Measurements from ENCODE around the gene PPIB.

PPIB gene

DNA sequence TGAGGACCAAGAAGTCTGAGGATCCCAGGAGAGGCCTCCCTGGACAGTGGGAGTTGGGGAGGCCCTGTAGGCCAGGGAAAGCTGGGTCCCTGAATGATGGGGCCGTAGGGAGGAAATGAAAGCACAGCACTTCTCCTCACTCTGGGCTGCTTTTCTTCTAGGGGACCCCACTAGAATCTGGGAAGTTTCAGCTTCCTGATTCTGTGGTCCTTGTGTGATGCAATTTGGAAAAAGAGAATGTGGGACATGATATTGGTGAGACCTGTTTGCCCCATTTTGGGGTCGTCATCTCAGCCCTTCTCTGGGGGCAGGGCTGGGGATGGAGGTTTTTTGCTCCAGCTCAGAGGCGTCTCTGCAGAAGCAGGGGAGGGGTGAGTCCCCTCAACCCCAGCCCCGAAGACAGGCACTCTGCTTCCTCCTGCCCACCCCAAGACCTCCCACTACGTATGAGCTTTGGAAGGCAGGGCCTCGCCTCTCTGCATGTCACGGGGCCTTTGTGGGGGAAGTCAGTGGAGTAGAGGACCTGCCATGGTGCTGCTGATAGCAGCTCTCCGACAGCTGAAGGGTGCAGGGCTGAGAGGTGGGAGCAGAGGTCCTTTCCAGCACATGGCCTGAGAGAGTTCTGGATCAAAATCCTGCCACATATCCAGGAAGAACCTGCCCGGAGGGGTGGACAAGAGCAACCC is 12.8 kb downstream of the PPIB start:
- no peak for TF ChIP-seq CTCF (conservative IDR thresholded peaks at IDR 0.05; ENCODE audit: low read length)
- DNase-seq (ENCODE audit: low read depth) = no peak
- no peak overlapping the region for H3K4me3 ChIP-seq (ENCODE audit: low read length)

DNA sequence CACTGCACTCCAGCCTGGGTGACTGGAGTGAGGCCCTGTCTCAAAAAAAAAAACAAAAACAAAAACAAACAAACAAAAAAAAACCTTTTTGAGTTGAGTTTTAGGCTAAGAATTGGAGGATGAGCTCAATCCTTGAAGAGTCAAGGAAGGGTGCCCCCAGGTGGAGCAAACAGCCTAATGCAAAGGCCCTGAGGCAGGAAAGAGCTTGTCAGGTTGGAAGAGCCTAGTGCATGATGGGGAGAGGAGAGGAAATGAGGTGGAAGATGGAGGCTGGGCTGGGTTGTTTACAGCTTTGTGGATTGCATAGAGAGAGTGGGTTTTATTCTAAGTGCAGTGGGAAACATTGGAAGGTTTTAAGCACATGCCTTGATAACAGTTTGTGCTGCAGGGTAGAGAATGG is 13.4 kb downstream of the PPIB start:
- H3K4me3 ChIP-seq (ENCODE audit: low read length) = no peak overlapping the region
- peak; percentile 9; the same call in 1 of the 2 replicates for TF ChIP-seq CTCF (conservative IDR thresholded peaks at IDR 0.05; ENCODE audit: low read length)
- DNase-seq (ENCODE audit: low read depth) = no peak

DNA sequence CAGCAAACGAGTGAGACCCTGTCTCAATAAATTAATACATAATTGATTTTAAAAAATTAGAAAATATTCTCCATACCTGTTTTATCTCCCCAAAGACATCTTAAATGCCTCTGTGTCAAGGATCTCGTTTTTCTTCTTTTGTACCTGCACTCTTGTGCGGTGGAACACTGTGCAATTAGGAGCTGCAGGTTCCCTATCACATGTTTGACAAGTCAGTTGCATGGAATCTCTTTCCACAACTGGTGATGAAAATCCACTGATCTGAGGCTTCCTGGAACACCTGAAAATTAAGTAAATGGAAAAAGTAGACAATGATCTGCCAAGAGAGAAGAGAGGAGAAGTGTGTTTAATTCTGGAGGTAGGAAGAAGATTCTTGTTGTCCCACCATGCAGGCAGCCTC is 14.2 kb downstream of the PPIB start:
- no peak for TF ChIP-seq CTCF (conservative IDR thresholded peaks at IDR 0.05; ENCODE audit: low read length)
- DNase-seq (ENCODE audit: low read depth) = no peak
- H3K4me3 ChIP-seq (ENCODE audit: low read length) = no peak overlapping the region

DNA sequence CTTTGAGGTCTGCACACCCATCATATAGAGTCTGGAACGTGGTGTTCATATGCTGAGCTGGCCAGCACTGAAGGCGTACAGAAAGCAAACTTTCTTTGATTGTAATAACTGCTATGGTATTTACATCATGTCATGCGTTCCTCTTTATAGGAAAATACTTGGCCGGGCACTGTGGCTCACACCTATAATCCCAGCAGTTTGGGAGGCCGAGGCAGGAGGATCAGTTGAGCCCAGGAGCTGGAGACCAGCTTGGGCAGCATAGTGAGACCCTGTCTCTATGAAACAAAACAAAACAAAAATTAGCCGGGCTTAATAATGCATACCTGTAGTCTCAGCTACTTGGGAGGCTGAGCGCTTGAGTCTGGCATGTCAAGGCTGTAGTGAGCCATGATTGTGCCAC is 14.7 kb downstream of the PPIB start:
- DNase-seq (ENCODE audit: low read depth) = no peak
- no peak for TF ChIP-seq CTCF (conservative IDR thresholded peaks at IDR 0.05; ENCODE audit: low read length)
- H3K4me3 ChIP-seq (ENCODE audit: low read length) = no peak overlapping the region

- TF ChIP-seq CTCF (conservative IDR thresholded peaks at IDR 0.05; ENCODE audit: low read length) = no peak
- H3K4me3 ChIP-seq (ENCODE audit: low read length) = no peak overlapping the region
- DNase-seq (ENCODE audit: low read depth) = no peak
Measured at GRCh38 chr15:64146885-64147681, 15.7 kb downstream of the PPIB start.

DNA sequence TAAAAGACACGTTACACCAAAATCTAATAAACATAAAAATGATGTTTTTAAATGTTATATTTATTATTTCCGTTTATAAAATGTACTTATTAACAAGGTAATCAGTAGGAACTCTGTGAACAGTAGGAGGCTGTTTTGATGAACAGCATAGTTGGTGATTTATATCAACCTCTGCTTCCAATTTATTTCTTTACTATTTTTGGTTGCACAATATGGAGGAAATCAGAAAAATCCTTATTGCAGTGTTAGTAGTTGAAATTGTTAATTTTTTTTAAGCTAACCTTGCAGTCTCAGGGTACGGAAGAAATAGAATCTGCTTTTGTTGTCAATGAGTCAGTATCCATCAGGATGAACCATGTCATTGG is 16.3 kb downstream of the PPIB start:
- no peak for DNase-seq (ENCODE audit: low read depth)
- no peak for TF ChIP-seq CTCF (conservative IDR thresholded peaks at IDR 0.05; ENCODE audit: low read length)
- no peak overlapping the region for H3K4me3 ChIP-seq (ENCODE audit: low read length)

DNA sequence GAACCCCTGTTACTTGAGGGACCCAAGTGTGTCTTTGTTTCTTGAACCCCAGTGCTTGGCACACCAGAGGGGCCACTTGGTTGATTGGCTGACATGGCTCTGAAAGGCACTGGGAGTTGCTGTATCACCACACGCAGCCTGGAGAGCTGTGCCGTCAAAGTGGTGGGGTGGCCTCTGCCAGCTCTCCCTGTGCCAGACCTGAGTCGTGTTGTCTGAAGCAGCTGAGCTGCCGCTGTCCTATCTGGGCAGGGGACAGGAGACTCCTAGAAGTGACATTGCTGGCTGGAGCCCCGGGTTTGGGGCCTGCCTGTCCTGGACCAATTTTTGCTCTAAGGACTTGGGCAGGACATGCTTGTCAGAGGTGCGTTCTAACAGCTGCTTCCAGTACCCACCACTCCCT is 16.8 kb downstream of the PPIB start:
- no peak overlapping the region for H3K4me3 ChIP-seq (ENCODE audit: low read length)
- DNase-seq (ENCODE audit: low read depth) = no peak
- TF ChIP-seq CTCF (conservative IDR thresholded peaks at IDR 0.05; ENCODE audit: low read length) = no peak

Data from AG10803 (cell line).